ENCODE results near the gene LRRC1. TPM values are rescaled to one million over a fixed set of nuclear protein-coding genes. Genes with fewer than 3 reads are reported as not detected.

LRRC1 gene
- total and polyA plus RNA-seq, 2 of the 13 experiments (the other 11 are each of a cell fraction or from before 2014, with no cell fraction given): 15.6 to 27.7 TPM

DNA sequence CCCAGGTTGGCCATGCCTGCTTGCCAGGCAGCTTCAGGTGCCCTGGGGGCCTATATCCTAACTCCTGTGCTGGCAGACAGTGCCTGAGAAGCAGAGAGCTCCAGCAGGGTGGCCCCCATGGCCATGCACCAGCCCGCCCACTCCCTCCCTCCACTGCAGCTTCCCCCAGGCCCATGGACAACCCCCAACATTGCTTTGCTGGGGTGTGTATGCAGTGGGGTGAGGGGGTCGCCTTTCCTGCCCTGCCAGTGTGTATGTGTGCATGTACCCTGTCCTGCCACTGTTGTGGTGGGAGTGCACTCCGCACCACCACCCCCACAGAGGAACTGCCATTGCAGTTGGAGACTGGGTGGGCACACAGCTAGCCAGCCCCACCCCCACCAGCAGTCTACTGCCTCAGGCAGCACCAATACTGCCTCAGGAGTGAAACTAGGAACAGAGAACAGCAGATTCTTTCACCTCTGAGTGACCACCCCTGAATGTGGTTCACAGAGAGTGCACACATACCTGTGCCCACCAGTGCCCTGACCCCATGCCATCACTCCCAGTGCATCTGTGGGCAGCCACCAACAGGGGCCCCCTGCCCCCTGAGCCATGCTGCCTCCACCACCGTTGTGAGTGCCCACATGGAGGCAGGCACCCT lies 151.1 kb downstream of the LRRC1 start:
- ATAC-seq: peak; percentile 19; the same call in 2 of the 3 replicates
- intact Hi-C loops (cut with micrococcal nuclease; ENCODE audit: unreplicated experiment) (no loop called here), in situ Hi-C loops (cut with HindIII; ENCODE audit: extremely low pct_ligation_motif_present, low pct_unique_long_range_greater_than_20kb) (no loop called here)
- Histone ChIP-seq H3K27me3 (ENCODE audit: control insufficient read depth in 1 of 2, insufficient read depth in 2 of 2, low read length in 2 of 2) (no peaks in the 10 kb centered on the region; a peak in 1 of 5 replicates), H3K79me2 (ENCODE audit: insufficient read depth, low read length) (no peaks in the 10 kb centered on the region), H3K9ac (ENCODE audit: insufficient read depth, low read depth, low read length) (no peak overlapping the region), H3K36me3 (replicated peaks in 1 of 2; ENCODE audit: control insufficient read depth in 1 of 2, insufficient read depth in 2 of 2, low read length in 2 of 2) (no peaks in the 10 kb centered on the region), H2AFZ (ENCODE audit: low read length) (no peak overlapping the region), H3K4me2 (ENCODE audit: low read depth, low read length) (no peak overlapping the region), H3K4me1 (ENCODE audit: insufficient read depth, low read length) (no peaks in the 10 kb centered on the region), H3K9me3 (ENCODE audit: low read length) (peaks cover 6% of the 10 kb centered on the region; the same call in 1 of the 2 replicates), H3K4me3 (replicated peaks in 1 of 3; ENCODE audit: insufficient read depth in 1 of 3, low read depth in 2 of 3, low read length in 3 of 3) (no peak overlapping the region), H4K20me1 (ENCODE audit: insufficient read depth, low read length) (no peaks in the 10 kb centered on the region), H3K27ac (ENCODE audit: extremely low read length, insufficient read depth, low read length) (no peak overlapping the region)
- 57% methylated on average over 2 of the region's 4 CpGs for WGBS (ENCODE audit: low lambda C conversion rate)
- DNase-seq (ENCODE audit: low spot score): no peak
- ChIA-PET POLR2A (no interaction called here), CTCF (ENCODE audit: low intra/inter-chr PET ratio, low total read pairs) (no interaction called here)
- no TSS peak for BruUV-seq (replicated peaks)
- TF ChIP-seq FOSL1 (CRISPR knock-in tag; IDR thresholded peaks at IDR 0.05; ENCODE audit: borderline replicate concordance) (no peak), SMAD3 (CRISPR knock-in tag; IDR thresholded peaks at IDR 0.05) (no peak), RBAK (CRISPR knock-in tag; IDR thresholded peaks at IDR 0.05) (no peak), ZNF329 (CRISPR knock-in tag; IDR thresholded peaks at IDR 0.05; ENCODE audit: low read depth) (no peak), ZNF138 (CRISPR knock-in tag; IDR thresholded peaks at IDR 0.05; ENCODE audit: low read depth) (no peak)
- TF ChIP-seq, protein P1, sequence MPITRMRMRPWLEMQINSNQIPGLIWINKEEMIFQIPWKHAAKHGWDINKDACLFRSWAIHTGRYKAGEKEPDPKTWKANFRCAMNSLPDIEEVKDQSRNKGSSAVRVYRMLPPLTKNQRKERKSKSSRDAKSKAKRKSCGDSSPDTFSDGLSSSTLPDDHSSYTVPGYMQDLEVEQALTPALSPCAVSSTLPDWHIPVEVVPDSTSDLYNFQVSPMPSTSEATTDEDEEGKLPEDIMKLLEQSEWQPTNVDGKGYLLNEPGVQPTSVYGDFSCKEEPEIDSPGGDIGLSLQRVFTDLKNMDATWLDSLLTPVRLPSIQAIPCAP (CRISPR knock-in tag; IDR thresholded peaks at IDR 0.05; ENCODE audit: low read depth): no peak
- TF ChIP-seq, protein P2, sequence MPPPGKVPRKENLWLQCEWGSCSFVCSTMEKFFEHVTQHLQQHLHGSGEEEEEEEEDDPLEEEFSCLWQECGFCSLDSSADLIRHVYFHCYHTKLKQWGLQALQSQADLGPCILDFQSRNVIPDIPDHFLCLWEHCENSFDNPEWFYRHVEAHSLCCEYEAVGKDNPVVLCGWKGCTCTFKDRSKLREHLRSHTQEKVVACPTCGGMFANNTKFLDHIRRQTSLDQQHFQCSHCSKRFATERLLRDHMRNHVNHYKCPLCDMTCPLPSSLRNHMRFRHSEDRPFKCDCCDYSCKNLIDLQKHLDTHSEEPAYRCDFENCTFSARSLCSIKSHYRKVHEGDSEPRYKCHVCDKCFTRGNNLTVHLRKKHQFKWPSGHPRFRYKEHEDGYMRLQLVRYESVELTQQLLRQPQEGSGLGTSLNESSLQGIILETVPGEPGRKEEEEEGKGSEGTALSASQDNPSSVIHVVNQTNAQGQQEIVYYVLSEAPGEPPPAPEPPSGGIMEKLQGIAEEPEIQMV (CRISPR knock-in tag; IDR thresholded peaks at IDR 0.05; ENCODE audit: low read depth): no peak
- TF ChIP-seq, protein P3, sequence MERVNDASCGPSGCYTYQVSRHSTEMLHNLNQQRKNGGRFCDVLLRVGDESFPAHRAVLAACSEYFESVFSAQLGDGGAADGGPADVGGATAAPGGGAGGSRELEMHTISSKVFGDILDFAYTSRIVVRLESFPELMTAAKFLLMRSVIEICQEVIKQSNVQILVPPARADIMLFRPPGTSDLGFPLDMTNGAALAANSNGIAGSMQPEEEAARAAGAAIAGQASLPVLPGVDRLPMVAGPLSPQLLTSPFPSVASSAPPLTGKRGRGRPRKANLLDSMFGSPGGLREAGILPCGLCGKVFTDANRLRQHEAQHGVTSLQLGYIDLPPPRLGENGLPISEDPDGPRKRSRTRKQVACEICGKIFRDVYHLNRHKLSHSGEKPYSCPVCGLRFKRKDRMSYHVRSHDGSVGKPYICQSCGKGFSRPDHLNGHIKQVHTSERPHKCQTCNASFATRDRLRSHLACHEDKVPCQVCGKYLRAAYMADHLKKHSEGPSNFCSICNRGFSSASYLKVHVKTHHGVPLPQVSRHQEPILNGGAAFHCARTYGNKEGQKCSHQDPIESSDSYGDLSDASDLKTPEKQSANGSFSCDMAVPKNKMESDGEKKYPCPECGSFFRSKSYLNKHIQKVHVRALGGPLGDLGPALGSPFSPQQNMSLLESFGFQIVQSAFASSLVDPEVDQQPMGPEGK (CRISPR knock-in tag; IDR thresholded peaks at IDR 0.05): no peak
- FAIRE-seq: no peak

Data from HepG2 (cell line).